Astrocyte (in vitro differentiated cells and primary cell): ENCODE results near the gene NKIRAS1. TPM values are rescaled to one million over a fixed set of nuclear protein-coding genes. Genes with fewer than 3 reads are reported as not detected.
"Not testable (repeated sequence)": the region's sequence is repeated elsewhere in the genome, so short reads cannot be mapped to it uniquely, and the experiment has no call there.

Experiments
- DNase-seq: peaks from one replicate; pipeline ENCODE4 v3.0.0-alpha.2; 2010; ENCODE audit warnings: low read depth
- FAIRE-seq: peaks from 2 replicates; lab custom pipeline; 2011; peaks lifted over from hg19 to GRCh38; lab: Jason Lieb, UNC
- H2AFZ ChIP-seq: 2 replicates; pipeline ENCODE4 v1.6.0; 2012; ENCODE audit warnings: low read depth, low read length, inconsistent platforms
- H3K27ac ChIP-seq: 2 replicates; pipeline ENCODE4 v1.5.1; 2011; ENCODE audit warnings: low read depth, low read length, inconsistent platforms
- H3K27me3 ChIP-seq: 2 replicates; pipeline ENCODE4 v1.6.0; 2011; ENCODE audit warnings: low read length, inconsistent platforms; ENCODE audit not compliant: insufficient read depth
- H3K36me3 ChIP-seq: 2 replicates; pipeline ENCODE4 v1.5.1; 2011; ENCODE audit warnings: low read length, inconsistent platforms; ENCODE audit not compliant: insufficient read depth
- H3K4me1 ChIP-seq: 2 replicates; pipeline ENCODE4 v1.5.1; 2011; ENCODE audit warnings: low read length, inconsistent platforms; ENCODE audit not compliant: insufficient read depth
- H3K4me2 ChIP-seq: 2 replicates; pipeline ENCODE4 v1.6.0; 2012; ENCODE audit warnings: low read length, inconsistent platforms
- H3K4me3 ChIP-seq: 2 replicates; pipeline ENCODE4 v1.5.1; 2011; ENCODE audit warnings: low read depth, mild to moderate bottlenecking, low read length, inconsistent platforms; ENCODE audit not compliant: insufficient read depth
- H3K79me2 ChIP-seq: 2 replicates; pipeline ENCODE4 v1.6.0; 2012; ENCODE audit warnings: mild to moderate bottlenecking, low read length, inconsistent platforms; ENCODE audit not compliant: insufficient read depth
- H3K9ac ChIP-seq: 2 replicates; pipeline ENCODE4 v1.6.0; 2012; ENCODE audit warnings: mild to moderate bottlenecking, low read length, inconsistent platforms
- H3K9me3 ChIP-seq: 2 replicates; pipeline ENCODE4 v1.5.1; 2012; ENCODE audit warnings: low read depth, mild to moderate bottlenecking, low read length, inconsistent platforms; ENCODE audit not compliant: insufficient read depth
- H4K20me1 ChIP-seq: 2 replicates; pipeline ENCODE4 v1.6.0; 2012; ENCODE audit warnings: low read length, inconsistent platforms; ENCODE audit not compliant: insufficient read depth
- H3K27ac Mint-ChIP-seq: one replicate; pipeline ENCODE4 v1.8.0; 2021; ENCODE audit warnings: mild to moderate bottlenecking, mixed read lengths; ENCODE audit not compliant: unreplicated experiment
- H3K27me3 Mint-ChIP-seq: one replicate; pipeline ENCODE4 v1.8.0; 2021; ENCODE audit warnings: low read depth, mixed read lengths; ENCODE audit not compliant: unreplicated experiment
- H3K36me3 Mint-ChIP-seq: one replicate; pipeline ENCODE4 v1.8.0; 2021; ENCODE audit warnings: low read depth, mixed read lengths; ENCODE audit not compliant: unreplicated experiment
- H3K4me1 Mint-ChIP-seq: one replicate; pipeline ENCODE4 v1.8.0; 2021; ENCODE audit warnings: low read depth, mixed read lengths; ENCODE audit not compliant: unreplicated experiment
- H3K4me3 Mint-ChIP-seq: one replicate; pipeline ENCODE4 v1.8.0; 2021; ENCODE audit warnings: mild to moderate bottlenecking, moderate library complexity, mixed read lengths; ENCODE audit not compliant: unreplicated experiment
- H3K9me3 Mint-ChIP-seq: one replicate; pipeline ENCODE4 v1.8.0; 2021; ENCODE audit warnings: mild to moderate bottlenecking, mixed read lengths; ENCODE audit not compliant: unreplicated experiment
- EZH2 ChIP-seq: IDR thresholded peaks from 2 replicates; pipeline ENCODE4 v1.6.1; 2012; ENCODE audit warnings: mild to moderate bottlenecking, low read length, inconsistent platforms; ENCODE audit not compliant: insufficient read depth
- total RNA-seq: library from RNA; stranded (reverse); gene quantifications from 2 replicates; pipeline ENCODE4 v1.2.1, GENCODE V29; 2021
- TF ChIP-seq, protein P1 (sequence below): IDR thresholded peaks from 2 replicates; pipeline ENCODE4 v1.5.1; 2011; ENCODE audit warnings: low read depth, mild to moderate bottlenecking, inconsistent platforms, low read length, moderate library complexity; ENCODE audit not compliant: insufficient read depth

NKIRAS1 gene
- total RNA-seq, 1 donor from 2014 or later = 11.0 TPM

DNA sequence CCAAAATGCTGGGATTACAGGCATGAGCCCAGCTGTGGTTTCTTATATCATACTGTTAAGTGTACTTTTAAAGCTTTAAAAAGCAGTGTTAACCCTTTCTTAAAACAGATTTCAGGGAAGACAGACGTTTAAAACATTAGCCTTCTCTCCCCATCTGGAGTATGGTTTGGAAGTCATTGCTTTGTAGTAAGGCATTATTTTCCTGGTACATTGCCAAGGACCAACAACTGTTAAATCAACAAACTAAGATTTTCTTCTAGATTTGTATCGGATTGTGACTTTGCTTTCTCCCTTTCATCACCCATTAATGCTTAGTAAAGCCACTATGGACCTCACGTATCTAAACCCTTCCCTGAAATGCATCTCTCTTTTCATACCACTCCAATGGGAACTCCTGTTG is 60.5 kb downstream of the NKIRAS1 start:
- no peak overlapping the region for H3K27ac Mint-ChIP-seq
- H3K4me3 Mint-ChIP-seq = no peak overlapping the region
- no peaks in the 10 kb centered on the region for H3K36me3 ChIP-seq
- no peaks in the 10 kb centered on the region for H3K27me3 Mint-ChIP-seq
- TF ChIP-seq, protein P1, sequence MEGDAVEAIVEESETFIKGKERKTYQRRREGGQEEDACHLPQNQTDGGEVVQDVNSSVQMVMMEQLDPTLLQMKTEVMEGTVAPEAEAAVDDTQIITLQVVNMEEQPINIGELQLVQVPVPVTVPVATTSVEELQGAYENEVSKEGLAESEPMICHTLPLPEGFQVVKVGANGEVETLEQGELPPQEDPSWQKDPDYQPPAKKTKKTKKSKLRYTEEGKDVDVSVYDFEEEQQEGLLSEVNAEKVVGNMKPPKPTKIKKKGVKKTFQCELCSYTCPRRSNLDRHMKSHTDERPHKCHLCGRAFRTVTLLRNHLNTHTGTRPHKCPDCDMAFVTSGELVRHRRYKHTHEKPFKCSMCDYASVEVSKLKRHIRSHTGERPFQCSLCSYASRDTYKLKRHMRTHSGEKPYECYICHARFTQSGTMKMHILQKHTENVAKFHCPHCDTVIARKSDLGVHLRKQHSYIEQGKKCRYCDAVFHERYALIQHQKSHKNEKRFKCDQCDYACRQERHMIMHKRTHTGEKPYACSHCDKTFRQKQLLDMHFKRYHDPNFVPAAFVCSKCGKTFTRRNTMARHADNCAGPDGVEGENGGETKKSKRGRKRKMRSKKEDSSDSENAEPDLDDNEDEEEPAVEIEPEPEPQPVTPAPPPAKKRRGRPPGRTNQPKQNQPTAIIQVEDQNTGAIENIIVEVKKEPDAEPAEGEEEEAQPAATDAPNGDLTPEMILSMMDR = no peak
- no peak for TF ChIP-seq EZH2
- peaks cover 16% of the 10 kb centered on the region for H3K36me3 Mint-ChIP-seq
- no peak overlapping the region for H3K27ac ChIP-seq
- peak overlapping the region; percentile 18 for H3K4me2 ChIP-seq
- H3K4me1 ChIP-seq = peaks cover 18% of the 10 kb centered on the region
- H3K9me3 Mint-ChIP-seq = peaks cover under 1% of the 10 kb centered on the region
- DNase-seq = peak; percentile 55
- H4K20me1 ChIP-seq = peaks cover 66% of the 10 kb centered on the region
- H3K9ac ChIP-seq = no peak overlapping the region
- no peaks in the 10 kb centered on the region for H3K9me3 ChIP-seq
- H3K79me2 ChIP-seq = peaks cover 79% of the 10 kb centered on the region
- H3K27me3 ChIP-seq = no peaks in the 10 kb centered on the region
- H3K4me3 ChIP-seq = no peak overlapping the region
- no peak overlapping the region for H2AFZ ChIP-seq
- FAIRE-seq = no peak
- H3K4me1 Mint-ChIP-seq = peaks cover 28% of the 10 kb centered on the region

DNA sequence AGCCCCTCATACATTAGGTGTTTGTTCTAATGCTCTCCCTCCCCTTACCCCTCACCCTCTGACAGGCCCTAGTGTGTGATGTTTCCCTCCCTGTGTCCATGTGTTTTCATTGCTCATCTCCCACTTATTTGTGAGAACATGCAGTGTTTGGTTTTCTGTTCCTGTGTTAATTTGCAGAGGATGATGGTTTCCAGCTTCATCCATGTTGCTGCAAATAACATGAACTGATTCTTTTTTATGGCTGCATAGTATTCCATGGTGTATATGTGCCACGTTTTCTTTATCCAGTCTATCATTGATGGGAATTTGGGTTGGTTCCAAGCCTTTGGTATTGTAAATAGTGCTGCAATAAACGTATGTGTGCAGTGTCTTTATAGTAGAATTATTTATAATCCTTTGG is 67.3 kb downstream of the NKIRAS1 start:
- H3K27me3 Mint-ChIP-seq, FAIRE-seq, H3K27ac Mint-ChIP-seq, H3K4me2 ChIP-seq, H3K27me3 ChIP-seq, H3K4me1 Mint-ChIP-seq, H3K36me3 ChIP-seq, DNase-seq, H3K36me3 Mint-ChIP-seq, H2AFZ ChIP-seq, H3K9ac ChIP-seq, H3K4me3 ChIP-seq, H3K9me3 ChIP-seq, H3K4me1 ChIP-seq, H3K4me3 Mint-ChIP-seq, H3K9me3 Mint-ChIP-seq, H3K27ac ChIP-seq: not testable (repeated sequence)
- Histone ChIP-seq H4K20me1 (peaks cover 52% of the 10 kb centered on the region), H3K79me2 (peaks cover 82% of the 10 kb centered on the region)

DNA sequence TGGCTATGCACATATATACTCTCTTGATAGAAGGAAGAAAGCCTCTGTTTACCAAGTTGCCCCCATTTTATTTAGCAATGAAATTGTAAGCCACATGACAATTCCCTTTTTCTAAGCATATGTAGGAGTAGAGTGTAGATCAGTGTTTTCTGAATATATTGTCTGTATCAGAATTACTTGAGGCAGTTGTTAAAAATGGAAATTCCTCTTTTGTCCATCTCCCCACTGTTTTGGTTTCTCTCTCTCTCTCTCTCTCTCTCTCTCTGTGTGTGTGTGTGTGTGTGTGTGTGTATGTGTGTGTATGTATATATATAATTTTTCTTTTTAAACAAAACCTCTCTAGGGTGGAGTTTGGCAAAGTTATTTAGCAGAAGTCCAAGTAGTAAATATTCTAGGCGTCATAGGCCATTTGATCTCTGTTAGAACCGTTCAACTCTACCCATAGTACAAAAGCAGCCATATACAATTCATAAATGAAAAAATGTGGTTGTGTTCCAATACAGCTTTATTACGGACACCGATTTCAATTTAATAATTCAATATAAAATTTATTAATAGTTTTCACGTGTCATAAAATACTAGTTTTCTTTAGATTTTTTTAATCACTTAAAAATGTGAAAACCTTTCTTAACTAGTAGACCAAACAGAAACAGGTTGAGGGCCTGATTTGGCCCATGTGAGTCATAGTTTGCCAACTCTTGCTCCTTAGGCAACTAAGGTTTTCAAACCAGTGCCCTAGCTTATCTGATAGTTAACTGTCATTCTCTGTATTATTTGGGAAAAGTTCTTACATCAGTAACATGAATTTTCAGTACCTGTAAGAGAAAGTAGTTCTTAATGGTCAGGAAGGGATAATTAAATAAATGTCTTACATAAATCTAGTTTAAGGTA is 71.2 kb downstream of the NKIRAS1 start:
- Histone ChIP-seq H3K79me2 (peaks cover 86% of the 10 kb centered on the region), H2AFZ (no peak overlapping the region), H3K4me3 (no peak overlapping the region), H3K9me3 (no peaks in the 10 kb centered on the region), H3K4me1 (no peaks in the 10 kb centered on the region), H3K4me2 (no peak overlapping the region), H3K9ac (no peak overlapping the region), H4K20me1 (peaks cover 53% of the 10 kb centered on the region), H3K27me3 (no peaks in the 10 kb centered on the region), H3K36me3 (no peaks in the 10 kb centered on the region), H3K27ac (no peak overlapping the region)
- Mint-ChIP-seq H3K27ac (no peak overlapping the region), H3K4me1 (peaks cover 5% of the 10 kb centered on the region), H3K9me3 (no peaks in the 10 kb centered on the region), H3K4me3 (no peak overlapping the region), H3K27me3 (no peaks in the 10 kb centered on the region), H3K36me3 (no peaks in the 10 kb centered on the region)
- TF ChIP-seq, protein P1 = no peak
- no peak for TF ChIP-seq EZH2
- no peak for FAIRE-seq
- DNase-seq = no peak
